ENCODE data around the gene DNM1L. TPM values are rescaled to one million over a fixed set of nuclear protein-coding genes. Genes with fewer than 3 reads are reported as not detected.

Gene DNM1L
- total RNA-seq, 1 experiment from 2014 or later, result 102 TPM

DNA sequence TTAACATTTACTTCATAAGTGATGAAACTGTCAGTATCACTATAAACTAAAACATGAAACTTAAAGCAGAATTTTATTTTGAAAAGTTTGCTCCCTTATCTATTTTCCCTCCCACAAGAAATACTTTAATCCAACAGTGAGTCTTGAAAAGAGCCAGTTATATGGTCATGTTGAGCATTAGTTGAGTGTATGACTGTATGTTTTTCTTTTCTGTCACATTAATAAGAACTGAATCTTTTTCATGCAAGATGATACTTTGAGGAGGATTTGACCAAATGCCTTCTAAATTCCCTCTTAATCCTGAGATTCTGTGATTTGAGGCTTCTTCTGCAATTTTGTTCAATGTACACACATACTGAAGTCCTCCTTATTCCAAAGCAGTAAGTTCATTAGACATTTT, 110.3 kb downstream of the DNM1L start:
- Histone ChIP-seq H3K4me3 (ENCODE audit: low read depth, low read length, poor library complexity, severe bottlenecking) (no peak overlapping the region), H3K27ac (ENCODE audit: low read depth, low read length, poor library complexity, severe bottlenecking) (no peak overlapping the region), H3K36me3 (ENCODE audit: insufficient read depth, low read length, poor library complexity, severe bottlenecking) (no peaks in the 10 kb centered on the region), H3K9me3 (ENCODE audit: low read depth, low read length, poor library complexity, severe bottlenecking) (no peaks in the 10 kb centered on the region), H3K27me3 (replicated peaks; ENCODE audit: insufficient read depth, low read depth, low read length, poor library complexity) (no peaks in the 10 kb centered on the region), H3K4me1 (ENCODE audit: insufficient read depth, low read length, poor library complexity, severe bottlenecking) (no peaks in the 10 kb centered on the region)
- ChIA-PET POLR2A (ENCODE audit: low non-redundant PET) (no interaction called here), CTCF (no interaction called here)
- TF ChIP-seq EZH2 (IDR thresholded peaks at IDR 0.05; ENCODE audit: borderline replicate concordance, low read depth, low read length, poor library complexity, severe bottlenecking), result no peak
- TF ChIP-seq CTCF (conservative IDR thresholded peaks at IDR 0.05; ENCODE audit: low read depth, low read length), result no peak
- no peak for DNase-seq (ENCODE audit: low spot score)
- no TSS peak for BruUV-seq (replicated peaks)
- intact Hi-C loops (cut with micrococcal nuclease; ENCODE audit: unreplicated experiment), result no loop called here

- intact Hi-C loops (cut with micrococcal nuclease; ENCODE audit: unreplicated experiment), result no loop called here
- no peaks in the 10 kb centered on the region for H3K36me3 ChIP-seq (ENCODE audit: insufficient read depth, low read length, poor library complexity, severe bottlenecking)
- no peak for TF ChIP-seq CTCF (conservative IDR thresholded peaks at IDR 0.05; ENCODE audit: low read depth, low read length)
- TF ChIP-seq EZH2 (IDR thresholded peaks at IDR 0.05; ENCODE audit: borderline replicate concordance, low read depth, low read length, poor library complexity, severe bottlenecking), result no peak
Observed at GRCh38 chr12:32789916-32790315, 110.8 kb downstream of the DNM1L start.

GRCh38 chr12:32794281-32794680, 115.2 kb downstream of the DNM1L start:
- no peaks in the 10 kb centered on the region for H3K4me1 ChIP-seq (ENCODE audit: insufficient read depth, low read length, poor library complexity, severe bottlenecking)
- no peak for DNase-seq (ENCODE audit: low spot score)
- H3K9me3 ChIP-seq (ENCODE audit: low read depth, low read length, poor library complexity, severe bottlenecking), result no peaks in the 10 kb centered on the region
- H3K36me3 ChIP-seq (ENCODE audit: insufficient read depth, low read length, poor library complexity, severe bottlenecking), result no peaks in the 10 kb centered on the region
- no peak overlapping the region for H3K27ac ChIP-seq (ENCODE audit: low read depth, low read length, poor library complexity, severe bottlenecking)
- POLR2A ChIA-PET (ENCODE audit: low non-redundant PET), result no interaction called here
- H3K4me3 ChIP-seq (ENCODE audit: low read depth, low read length, poor library complexity, severe bottlenecking), result no peak overlapping the region
- no TSS peak for BruUV-seq (replicated peaks)
- intact Hi-C loops (cut with micrococcal nuclease; ENCODE audit: unreplicated experiment), result no loop called here
- no peaks in the 10 kb centered on the region for H3K27me3 ChIP-seq (replicated peaks; ENCODE audit: insufficient read depth, low read depth, low read length, poor library complexity)
- TF ChIP-seq CTCF (conservative IDR thresholded peaks at IDR 0.05; ENCODE audit: low read depth, low read length) (no peak), EZH2 (IDR thresholded peaks at IDR 0.05; ENCODE audit: borderline replicate concordance, low read depth, low read length, poor library complexity, severe bottlenecking) (no peak)
- CTCF ChIA-PET, result no interaction called here

More at GRCh38 chr12:32789916-32790315, 110.8 kb downstream of the DNM1L start:
- no peak overlapping the region for H3K4me3 ChIP-seq (ENCODE audit: low read depth, low read length, poor library complexity, severe bottlenecking)
- DNase-seq (ENCODE audit: low spot score), result no peak
- H3K27ac ChIP-seq (ENCODE audit: low read depth, low read length, poor library complexity, severe bottlenecking), result no peak overlapping the region
- POLR2A ChIA-PET (ENCODE audit: low non-redundant PET), result no interaction called here
- no TSS peak for BruUV-seq (replicated peaks)
- no peaks in the 10 kb centered on the region for H3K9me3 ChIP-seq (ENCODE audit: low read depth, low read length, poor library complexity, severe bottlenecking)
- CTCF ChIA-PET, result no interaction called here
- no peaks in the 10 kb centered on the region for H3K27me3 ChIP-seq (replicated peaks; ENCODE audit: insufficient read depth, low read depth, low read length, poor library complexity)
- no peaks in the 10 kb centered on the region for H3K4me1 ChIP-seq (ENCODE audit: insufficient read depth, low read length, poor library complexity, severe bottlenecking)

Other genes with a start within 250 kb of the DNM1L start
- 29.1 and 29.4 TPM in 2 replicates for gene YARS2, start 76.6 kb downstream of the DNM1L start, total RNA-seq (2021)
- gene PKP2, start 217.5 kb downstream of the DNM1L start, total RNA-seq (2021), result 3.8 and 5.3 TPM in 2 replicates

Measured in A673 (cell line).